Esophagus muscularis mucosa (tissue), 4 donors: ENCODE measurements around the gene IGFBP6. TPM values are rescaled to one million over a fixed set of nuclear protein-coding genes. Genes with fewer than 3 reads are reported as not detected.

ENCODE experiments used
- DNase-seq: peaks from one replicate; pipeline ENCODE4 v3.0.0-alpha.2; 2017; ENCODE audit errors: extremely low spot score
- H3K27ac ChIP-seq, 4 donors: fragments of 200-600 bp; sonication (generic); replicated peaks in 1 of 4; 1 replicate in 3 of 4; 2 replicates in 1 of 4; pipeline ENCODE4 v1.5.1; 2016 to 2019; ENCODE audit warnings: mild to moderate bottlenecking in 1 of 4
- H3K27me3 ChIP-seq, 4 donors: fragments of 200-600 bp; sonication (generic); one replicate each; pipeline versions ENCODE4 v1.5.1 to v1.6.0; 2016 to 2019
- H3K36me3 ChIP-seq, 4 donors: fragments of 200-600 bp; sonication (generic); one replicate each; pipeline ENCODE4 v1.5.1; 2016 to 2019
- H3K4me1 ChIP-seq, 4 donors: fragments of 200-600 bp; sonication (generic); one replicate each; pipeline ENCODE4 v1.5.1; 2016 to 2019
- H3K4me3 ChIP-seq, 4 donors: fragments of 200-600 bp; sonication (generic); 1 replicate in 2 of 4; 2 replicates in 2 of 4; pipeline ENCODE4 v1.5.1; 2016 to 2019; ENCODE audit warnings: mild to moderate bottlenecking in 4 of 4, moderate library complexity in 1 of 4
- H3K9me3 ChIP-seq, 4 donors: fragments of 200-600 bp; sonication (generic); 1 replicate in 3 of 4; 2 replicates in 1 of 4; pipeline ENCODE4 v1.5.1; 2016 to 2019
- CTCF ChIP-seq, 3 experiments: fragments of 200-600 bp in 2 of 3; fragments of 450-650 bp in 1 of 3; sonication (generic) in 2 of 3; IDR thresholded peaks; one replicate each; pipeline ENCODE4 v1.5.1; 2017 to 2019; ENCODE audit warnings: antibody characterized with exemption in 3 of 3, mild to moderate bottlenecking in 2 of 3, moderate library complexity in 1 of 3
- EP300 ChIP-seq: sonication (generic); formaldehyde crosslinking; IDR thresholded peaks from one replicate; pipeline ENCODE4 v1.6.1; 2017; ENCODE audit warnings: antibody characterized with exemption
- POLR2A ChIP-seq: fragments of 450-650 bp; IDR thresholded peaks from one replicate; pipeline ENCODE4 v1.6.1; 2017; ENCODE audit warnings: antibody characterized with exemption, moderate library complexity, mild to moderate bottlenecking, low read depth
- POLR2AphosphoS5 ChIP-seq, 2 donors: sonication (generic); formaldehyde crosslinking; IDR thresholded peaks; one replicate each; pipeline ENCODE4 v1.6.1; 2017; ENCODE audit warnings: antibody characterized with exemption in 2 of 2
- WGBS: methylation state at CpG from one replicate; pipeline ENCODE4 v1.1.5; 2018; 5-methylcytosine and 5-hydroxymethylcytosine counted together
- intact Hi-C: fragments of 100-400 bp; cut with DNase I; formaldehyde crosslinking; loops from one replicate; pipeline ENCODE4 v1.15.1; 2023
- total RNA-seq, 4 donors: library from RNA; depleted of rRNA; stranded (reverse); fragments of >200 nt; gene quantifications; one replicate each; pipeline versions ENCODE4 v1.1.0 to v1.2.1, GENCODE V29; 2016

IGFBP6 gene
- total RNA-seq, 4 donors from 2014 or later: 626 to 1,141 (median 795) TPM

- intact Hi-C loops: loop anchor here (5.0 kb wide), 1 partner anchor 33 kb away; no protein-coding TSS in a partner anchor
- Histone ChIP-seq H3K4me1 (peaks cover 10 to 17% (median 11%) of the 10 kb centered on the region in 4 donors), H3K27me3 (no peaks in the 10 kb centered on the region), H3K36me3 (no peaks in the 10 kb centered on the region), H3K4me3 (no peak overlapping the region), H3K9me3 (no peaks in the 10 kb centered on the region), H3K27ac (no peak overlapping the region)
- DNase-seq: no peak
- WGBS: 94% methylated on average over 5 of the region's 8 CpGs
- no peak for TF ChIP-seq CTCF (IDR thresholded peaks at IDR 0.05)
- TF ChIP-seq EP300: no peak
- no peak for TF ChIP-seq POLR2AphosphoS5 (IDR thresholded peaks at IDR 0.05)
- no peak for TF ChIP-seq POLR2A
Measured at GRCh38 chr12:53118751-53119300, 21.4 kb downstream of the IGFBP6 start.

- TF ChIP-seq EP300: no peak
- TF ChIP-seq POLR2A: peak; percentile 7
- 86% methylated on average over 12 of the region's 12 CpGs for WGBS
- Histone ChIP-seq H3K27ac (no peak overlapping the region), H3K36me3 (no peaks in the 10 kb centered on the region), H3K9me3 (no peaks in the 10 kb centered on the region), H3K4me3 (no peak overlapping the region), H3K4me1 (peaks cover 8 to 10% (median 9%) of the 10 kb centered on the region in 4 donors), H3K27me3 (no peaks in the 10 kb centered on the region)
- no peak for DNase-seq
- intact Hi-C loops: no loop called here
Measured at GRCh38 chr12:53120685-53121525, 23.4 kb downstream of the IGFBP6 start.

- whole genome bisulfite sequencing: 97% methylated on average over 5 of the region's 10 CpGs
- Histone ChIP-seq H3K4me1 (no peaks in the 10 kb centered on the region), H3K27ac (no peak overlapping the region), H3K36me3 (no peaks in the 10 kb centered on the region), H3K4me3 (no peak overlapping the region), H3K27me3 (no peaks in the 10 kb centered on the region), H3K9me3 (no peaks in the 10 kb centered on the region)
- no peak for DNase-seq
- intact Hi-C loops: no loop called here
- TF ChIP-seq POLR2A: no peak
- no peak for TF ChIP-seq POLR2AphosphoS5 (IDR thresholded peaks at IDR 0.05)
- TF ChIP-seq EP300: no peak
- TF ChIP-seq CTCF (IDR thresholded peaks at IDR 0.05): no peak
Measured at GRCh38 chr12:53122961-53123468, 25.5 kb downstream of the IGFBP6 start.

GRCh38 chr12:53123578-53124351 lies 26.3 kb downstream of the IGFBP6 start:
- intact Hi-C loops: no loop called here
- WGBS: 94% methylated on average over 14 of the region's 16 CpGs
- TF ChIP-seq EP300 (no peak), POLR2A (no peak), CTCF (IDR thresholded peaks at IDR 0.05) (no peak), POLR2AphosphoS5 (IDR thresholded peaks at IDR 0.05) (no peak)

GRCh38 chr12:53124352-53124723 lies 26.9 kb downstream of the IGFBP6 start:
- TF ChIP-seq POLR2A (no peak), EP300 (no peak), CTCF (IDR thresholded peaks at IDR 0.05) (no peak), POLR2AphosphoS5 (IDR thresholded peaks at IDR 0.05) (no peak)
- DNase-seq: peak; percentile 26
- H3K4me3 ChIP-seq: no peak overlapping the region
- H3K9me3 ChIP-seq: no peaks in the 10 kb centered on the region
- no peaks in the 10 kb centered on the region for H3K4me1 ChIP-seq
- intact Hi-C loops: no loop called here
- no peaks in the 10 kb centered on the region for H3K27me3 ChIP-seq
- no peak overlapping the region for H3K27ac ChIP-seq
- H3K36me3 ChIP-seq: no peaks in the 10 kb centered on the region

More at GRCh38 chr12:53123578-53124351, 26.3 kb downstream of the IGFBP6 start:
- H3K4me3 ChIP-seq: no peak overlapping the region
- no peaks in the 10 kb centered on the region for H3K9me3 ChIP-seq
- no peaks in the 10 kb centered on the region for H3K4me1 ChIP-seq
- no peaks in the 10 kb centered on the region for H3K36me3 ChIP-seq
- no peak overlapping the region for H3K27ac ChIP-seq
- DNase-seq: peak; percentile 74
- no peaks in the 10 kb centered on the region for H3K27me3 ChIP-seq
